Liver (tissue), 9 donors: ENCODE measurements around the gene CFTR. TPM values are rescaled to one million over a fixed set of nuclear protein-coding genes. Genes with fewer than 3 reads are reported as not detected.

ENCODE experiments used
- DNase-seq: peaks from one replicate; pipeline ENCODE4 v3.0.0-alpha.2; 2017; ENCODE audit warnings: low spot score
- H3K27ac ChIP-seq, 2 donors: one replicate each; pipeline ENCODE4 v1.7.0; 2013; ENCODE audit warnings: inconsistent platforms in 2 of 2, low read length in 2 of 2, control low read depth in 1 of 2, low read depth in 1 of 2, mild to moderate bottlenecking in 1 of 2
- H3K27me3 ChIP-seq, 4 donors: one replicate each; pipeline versions ENCODE4 v1.6.1 to v1.7.0; 2013; ENCODE audit warnings: low read length in 3 of 4, inconsistent platforms in 1 of 4, mild to moderate bottlenecking in 1 of 4, moderate library complexity in 1 of 4; ENCODE audit not compliant: control insufficient read depth in 4 of 4, insufficient read depth in 4 of 4
- H3K36me3 ChIP-seq, 4 donors: one replicate each; pipeline versions ENCODE4 v1.6.1 to v1.7.0; 2013; ENCODE audit warnings: low read length in 3 of 4, mild to moderate bottlenecking in 3 of 4, low read depth in 1 of 4, moderate library complexity in 1 of 4; ENCODE audit not compliant: control insufficient read depth in 4 of 4, insufficient read depth in 3 of 4
- H3K4me1 ChIP-seq, 4 donors: one replicate each; pipeline versions ENCODE4 v1.6.1 to v1.7.0; 2013; ENCODE audit warnings: low read length in 3 of 4, mild to moderate bottlenecking in 3 of 4, moderate library complexity in 1 of 4; ENCODE audit not compliant: control insufficient read depth in 4 of 4, insufficient read depth in 4 of 4
- H3K4me3 ChIP-seq, 3 donors: one replicate each; pipeline versions ENCODE4 v1.6.1 to v1.7.0; 2013; ENCODE audit warnings: low read length in 3 of 3, control low read depth in 1 of 3, low read depth in 1 of 3, mild to moderate bottlenecking in 1 of 3
- H3K9ac ChIP-seq, 2 donors: one replicate each; pipeline ENCODE4 v1.7.0; 2013; ENCODE audit warnings: low read length in 2 of 2, mild to moderate bottlenecking in 2 of 2, moderate library complexity in 2 of 2, control low read depth in 1 of 2, low read depth in 1 of 2
- H3K9me3 ChIP-seq, 4 donors: one replicate each; pipeline versions ENCODE4 v1.6.1 to v1.7.0; 2013; ENCODE audit warnings: low read length in 3 of 4; ENCODE audit not compliant: control insufficient read depth in 4 of 4
- ATF3 ChIP-seq: IDR thresholded peaks from 2 replicates; pipeline ENCODE4 v1.6.1; 2016; ENCODE audit warnings: antibody characterized with exemption
- CTCF ChIP-seq: fragments of 150-350 bp; IDR thresholded peaks from 2 replicates; pipeline ENCODE4 v1.5.1; 2017; ENCODE audit warnings: improper control_type of control experiment, low read depth, low read length; ENCODE audit not compliant: missing input control
- EGR1 ChIP-seq, 2 donors: IDR thresholded peaks; 2 replicates each; pipeline ENCODE4 v1.6.1; 2016 to 2018; ENCODE audit warnings: antibody characterized with exemption in 2 of 2, low read depth in 2 of 2
- FOXA1 ChIP-seq: IDR thresholded peaks from 2 replicates; pipeline ENCODE4 v1.6.1; 2016; ENCODE audit warnings: antibody characterized with exemption
- FOXA2 ChIP-seq: IDR thresholded peaks from 2 replicates; pipeline ENCODE4 v1.6.1; 2016; ENCODE audit warnings: antibody characterized with exemption
- GABPA ChIP-seq, 2 donors: IDR thresholded peaks in 1 of 2; conservative IDR thresholded peaks in 1 of 2; 2 replicates each; pipeline ENCODE4 v1.6.1; 2016; ENCODE audit warnings: antibody characterized with exemption in 2 of 2, mild to moderate bottlenecking in 1 of 2, moderate library complexity in 1 of 2
- HNF4A ChIP-seq, 2 donors: conservative IDR thresholded peaks; 2 replicates each; pipeline ENCODE4 v1.6.1; 2016; ENCODE audit warnings: antibody characterized with exemption in 2 of 2, mild to moderate bottlenecking in 2 of 2
- HNF4G ChIP-seq: IDR thresholded peaks from 2 replicates; pipeline ENCODE4 v1.6.1; 2016; ENCODE audit warnings: antibody characterized with exemption
- MAX ChIP-seq: IDR thresholded peaks from 2 replicates; pipeline ENCODE4 v1.6.1; 2016; ENCODE audit warnings: antibody characterized with exemption
- NR2F2 ChIP-seq: IDR thresholded peaks from 2 replicates; pipeline ENCODE4 v1.6.1; 2016; ENCODE audit warnings: antibody characterized with exemption
- RAD21 ChIP-seq, 2 donors: IDR thresholded peaks; 2 replicates each; pipeline ENCODE4 v1.6.1; 2016; ENCODE audit warnings: antibody characterized with exemption in 2 of 2, mild to moderate bottlenecking in 2 of 2
- RXRA ChIP-seq, 2 donors: IDR thresholded peaks; 2 replicates each; pipeline ENCODE4 v1.6.1; 2017 to 2018; ENCODE audit warnings: antibody characterized with exemption in 2 of 2, mild to moderate bottlenecking in 1 of 2
- SP1 ChIP-seq: IDR thresholded peaks from 2 replicates; pipeline ENCODE4 v1.6.1; 2018; ENCODE audit warnings: antibody characterized with exemption, mild to moderate bottlenecking
- TAF1 ChIP-seq: conservative IDR thresholded peaks from 2 replicates; pipeline ENCODE4 v1.6.1; 2016; ENCODE audit warnings: antibody characterized with exemption, mild to moderate bottlenecking
- YY1 ChIP-seq: IDR thresholded peaks from 2 replicates; pipeline ENCODE4 v1.6.1; 2016; ENCODE audit warnings: antibody characterized with exemption, mild to moderate bottlenecking
- ZBTB33 ChIP-seq: IDR thresholded peaks from 2 replicates; pipeline ENCODE4 v1.6.1; 2016; ENCODE audit warnings: antibody characterized with exemption
- WGBS: extraction: QIAGEN DNeasy Blood & Tissue Kit; methylation state at CpG from one replicate; pipeline ENCODE4 v1.1.7; 2013; 5-methylcytosine and 5-hydroxymethylcytosine counted together
- polyA plus RNA-seq, 2 donors: library from polyadenylated mRNA; stranded (reverse) in 1 of 2; unstranded in 1 of 2; fragments of 200-250 nt in 1 of 2; fragments of >200 nt in 1 of 2; fragmentation: Nextera tagmentation in 1 of 2; extraction: Ambion mirVana in 1 of 2; gene quantifications; one replicate each; pipeline versions ENCODE4 v1.2.1 to v1.2.3, GENCODE V29; 2013 to 2015
- total RNA-seq, 2 donors: library from RNA; depleted of rRNA; stranded (reverse); fragments of >200 nt; gene quantifications; one replicate each; pipeline ENCODE4 v1.2.3, GENCODE V29; 2014
- TF ChIP-seq, protein P1 (sequence below): IDR thresholded peaks from 2 replicates; pipeline ENCODE4 v1.6.1; 2016; ENCODE audit warnings: antibody characterized with exemption, mild to moderate bottlenecking
- donor health status: healthy.
- donor health status: healthy.
- donor health status: healthy.
- donor health status: healthy.
- donor health status: healthy.

Gene CFTR
- total and polyA plus RNA-seq, 4 donors: 0.75 to 10.5 (median 1.3) TPM

DNA sequence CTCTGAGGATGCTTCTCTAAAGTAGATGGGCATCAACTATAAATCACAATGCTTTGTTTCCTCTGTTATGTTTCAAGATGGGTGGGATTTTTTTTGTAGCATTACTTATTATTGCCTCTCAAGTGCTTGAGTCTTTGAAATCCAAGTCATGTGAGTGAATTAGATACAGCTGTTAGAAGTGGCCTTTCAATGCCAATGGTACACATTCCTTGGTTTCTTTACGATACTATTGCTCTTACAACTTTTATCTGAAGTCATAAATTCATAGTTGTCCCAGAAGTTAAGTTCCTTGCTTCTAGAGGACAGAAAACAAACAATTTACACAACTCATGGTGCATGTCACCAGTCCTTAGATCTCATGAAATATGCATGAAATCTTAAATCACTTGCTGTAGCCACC, 15.5 kb downstream of the CFTR start:
- TF ChIP-seq FOXA1 (no peak), EGR1 (IDR thresholded peaks at IDR 0.05; ENCODE audit: low read depth in 2 of 2) (no peak), RXRA (IDR thresholded peaks at IDR 0.05) (no peak), ZBTB33 (no peak), HNF4G (no peak), ATF3 (no peak), YY1 (no peak), SP1 (no peak), HNF4A (conservative IDR thresholded peaks at IDR 0.05) (no peak), CTCF (no peak), FOXA2 (no peak), RAD21 (IDR thresholded peaks at IDR 0.05) (no peak), TAF1 (no peak), GABPA (IDR thresholded peaks at IDR 0.05 in 1 of 2, conservative IDR thresholded peaks at IDR 0.05 in 1 of 2) (no peak)
- WGBS: 85% methylated on average over 1 of the region's 1 CpG
- H3K4me3 ChIP-seq: no peak overlapping the region
- H3K9ac ChIP-seq: no peak overlapping the region
- H3K4me1 ChIP-seq: peaks cover 0 to 3% (median 2%) of the 10 kb centered on the region in 4 donors
- no peak overlapping the region for H3K27ac ChIP-seq
- H3K27me3 ChIP-seq: no peaks in the 10 kb centered on the region
- H3K36me3 ChIP-seq: no peaks in the 10 kb centered on the region
- no peaks in the 10 kb centered on the region for H3K9me3 ChIP-seq
- DNase-seq: no peak

DNA sequence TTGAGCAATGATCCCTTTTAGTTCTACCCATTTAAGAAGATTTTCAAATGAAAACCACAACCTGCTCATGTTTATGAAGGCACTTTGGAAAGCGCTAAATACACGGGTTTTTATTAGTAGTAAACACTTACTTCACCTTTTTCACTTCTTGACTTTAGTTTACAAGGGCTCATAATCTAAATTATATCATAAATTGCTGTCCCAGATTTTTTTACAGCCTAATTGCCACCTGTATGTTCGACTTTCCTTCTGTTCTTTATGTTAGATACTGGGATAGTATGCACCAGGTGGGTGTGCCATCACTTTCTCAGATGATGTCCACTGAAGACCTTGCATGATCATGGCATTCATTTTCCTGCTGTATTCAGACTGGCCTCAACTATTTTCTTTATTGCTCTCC, 22.5 kb downstream of the CFTR start:
- Histone ChIP-seq H3K4me3 (no peak overlapping the region), H3K36me3 (no peaks in the 10 kb centered on the region), H3K9ac (no peak overlapping the region), H3K9me3 (no peaks in the 10 kb centered on the region), H3K4me1 (peaks cover 0 to 4% (median 0%) of the 10 kb centered on the region in 4 donors), H3K27me3 (no peaks in the 10 kb centered on the region), H3K27ac (no peak overlapping the region)
- TF ChIP-seq CTCF (no peak), MAX (no peak), ZBTB33 (no peak), TAF1 (no peak), HNF4G (no peak), NR2F2 (no peak), FOXA1 (no peak), ATF3 (no peak), HNF4A (conservative IDR thresholded peaks at IDR 0.05) (no peak), YY1 (no peak)
- TF ChIP-seq, protein P1, sequence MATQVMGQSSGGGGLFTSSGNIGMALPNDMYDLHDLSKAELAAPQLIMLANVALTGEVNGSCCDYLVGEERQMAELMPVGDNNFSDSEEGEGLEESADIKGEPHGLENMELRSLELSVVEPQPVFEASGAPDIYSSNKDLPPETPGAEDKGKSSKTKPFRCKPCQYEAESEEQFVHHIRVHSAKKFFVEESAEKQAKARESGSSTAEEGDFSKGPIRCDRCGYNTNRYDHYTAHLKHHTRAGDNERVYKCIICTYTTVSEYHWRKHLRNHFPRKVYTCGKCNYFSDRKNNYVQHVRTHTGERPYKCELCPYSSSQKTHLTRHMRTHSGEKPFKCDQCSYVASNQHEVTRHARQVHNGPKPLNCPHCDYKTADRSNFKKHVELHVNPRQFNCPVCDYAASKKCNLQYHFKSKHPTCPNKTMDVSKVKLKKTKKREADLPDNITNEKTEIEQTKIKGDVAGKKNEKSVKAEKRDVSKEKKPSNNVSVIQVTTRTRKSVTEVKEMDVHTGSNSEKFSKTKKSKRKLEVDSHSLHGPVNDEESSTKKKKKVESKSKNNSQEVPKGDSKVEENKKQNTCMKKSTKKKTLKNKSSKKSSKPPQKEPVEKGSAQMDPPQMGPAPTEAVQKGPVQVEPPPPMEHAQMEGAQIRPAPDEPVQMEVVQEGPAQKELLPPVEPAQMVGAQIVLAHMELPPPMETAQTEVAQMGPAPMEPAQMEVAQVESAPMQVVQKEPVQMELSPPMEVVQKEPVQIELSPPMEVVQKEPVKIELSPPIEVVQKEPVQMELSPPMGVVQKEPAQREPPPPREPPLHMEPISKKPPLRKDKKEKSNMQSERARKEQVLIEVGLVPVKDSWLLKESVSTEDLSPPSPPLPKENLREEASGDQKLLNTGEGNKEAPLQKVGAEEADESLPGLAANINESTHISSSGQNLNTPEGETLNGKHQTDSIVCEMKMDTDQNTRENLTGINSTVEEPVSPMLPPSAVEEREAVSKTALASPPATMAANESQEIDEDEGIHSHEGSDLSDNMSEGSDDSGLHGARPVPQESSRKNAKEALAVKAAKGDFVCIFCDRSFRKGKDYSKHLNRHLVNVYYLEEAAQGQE: no peak
- WGBS: 76% methylated on average over 3 of the region's 3 CpGs
- DNase-seq: no peak
